Heart left ventricle (tissue), 16 donors: ENCODE measurements around the gene CSNK1E. TPM values are rescaled to one million over a fixed set of nuclear protein-coding genes. Genes with fewer than 3 reads are reported as not detected.

Experiments used
- ATAC-seq, 4 donors: fragments of 200-7000 bp; cut with Tn5 transposase; one replicate each; pipeline ENCODE4 v1.9.1; 2020 to 2022; ENCODE audit warnings: moderate library complexity in 4 of 4, mild to moderate bottlenecking in 3 of 4, moderate number of reproducible peaks in 1 of 4
- DNase-seq, 5 donors: peaks; one replicate each; pipeline ENCODE4 v3.0.0-alpha.2; 2020
- H3K27ac ChIP-seq, 12 donors: fragments of 200-600 bp; sonication (generic) in 4 of 12; one replicate each; pipeline versions ENCODE4 v1.5.0 to v1.8.0; 2016 to 2022; ENCODE audit warnings: mild to moderate bottlenecking in 2 of 12
- H3K27me3 ChIP-seq, 9 donors: fragments of 200-600 bp; sonication (generic) in 2 of 9; one replicate each; pipeline versions ENCODE4 v1.5.1 to v1.8.0; 2016 to 2022; ENCODE audit warnings: mild to moderate bottlenecking in 3 of 9
- H3K36me3 ChIP-seq, 9 donors: fragments of 200-600 bp; sonication (generic) in 2 of 9; one replicate each; pipeline versions ENCODE4 v1.5.0 to v1.8.0; 2018 to 2022; ENCODE audit warnings: mild to moderate bottlenecking in 2 of 9
- H3K4me1 ChIP-seq, 12 donors: fragments of 200-600 bp; sonication (generic) in 4 of 12; one replicate each; pipeline versions ENCODE4 v1.5.0 to v1.8.0; 2016 to 2022; ENCODE audit warnings: mild to moderate bottlenecking in 3 of 12
- H3K4me3 ChIP-seq, 12 donors: fragments of 200-600 bp; sonication (generic) in 4 of 12; one replicate each; pipeline versions ENCODE4 v1.5.0 to v1.8.0; 2017 to 2022; ENCODE audit warnings: mild to moderate bottlenecking in 9 of 12, moderate library complexity in 4 of 12
- H3K9me3 ChIP-seq, 12 donors: fragments of 200-600 bp; sonication (generic) in 4 of 12; one replicate each; pipeline versions ENCODE4 v1.5.0 to v1.8.0; 2016 to 2022; ENCODE audit warnings: mild to moderate bottlenecking in 1 of 12
- POLR2A ChIP-seq, 2 donors: fragments of 450-650 bp; IDR thresholded peaks; one replicate each; pipeline ENCODE4 v1.6.1; 2017; ENCODE audit warnings: antibody characterized with exemption in 2 of 2, mild to moderate bottlenecking in 2 of 2, moderate library complexity in 2 of 2
- WGBS, 4 donors: extraction: QIAGEN DNeasy Blood & Tissue Kit in 2 of 4; methylation state at CpG; one replicate each; pipeline versions ENCODE4 v1.1.5 to v1.1.7; 2013 to 2018; 5-methylcytosine and 5-hydroxymethylcytosine counted together
- intact Hi-C, 10 donors: fragments of 100-400 bp; cut with DNase I; formaldehyde crosslinking; loops; one replicate each; pipeline versions ENCODE4 v1.11.1 to v1.14.2; 2022
- polyA plus RNA-seq, 2 donors: library from polyadenylated mRNA; stranded (reverse); fragments of 200-250 nt; gene quantifications; one replicate each; pipeline ENCODE4 v1.2.3, GENCODE V29; 2013
- total RNA-seq, 9 donors: library from RNA; depleted of rRNA in 2 of 9; stranded (reverse); fragments of >200 nt in 2 of 9; fragmentation: NEBNext Ultra II Directional in 3 of 9; extraction: Animal tissue kit (Norgen Biotek cat#: 25700) in 3 of 9; gene quantifications; one replicate each; pipeline versions ENCODE4 v1.1.0 to v1.2.4, GENCODE V29; 2016 to 2023
- TF ChIP-seq, protein P1 (sequence below), 12 donors: fragments of 200-600 bp; sonication (generic) in 4 of 12; IDR thresholded peaks; one replicate each; pipeline versions ENCODE4 v1.5.0 to v1.8.0; 2018 to 2022; ENCODE audit warnings: antibody characterized with exemption in 12 of 12, mild to moderate bottlenecking in 5 of 12
- donor health status: ischemic (EF 13 %, LVEDD 7.1; RV severe dilation, severe dysfunction).
- donor health status: healthy with polysubstance abuse.
- donor health status: DM: no; HTN: yes; CAD: no.
- donor health status: DM: no; HTN: no; CAD: no.
- donor health status: ischemic (EF 25% LVEDD 6.9; RV normal size, moderate dysfunction).
- donor health status: ischemic (EF 25% LVEDD 5.7; RV mildly dilated, moderate dysfunction).
- donor health status: healthy.
- donor health status: DM: yes; HTN: yes; CAD: no.
- donor health status: ischemic (EF 35%, LVEDD 5.7; RV mildly dilated, moderate dysfunction).
- donor health status: nonischemic (EF 11% LVEDD 7.7; RV severe dilation, severe dysfunction).
- donor health status: DM: yes; HTN: yes; CAD: no.
- donor health status: PGD.
- donor health status: ischemic (EF 29% LVEDD 5.4; RV normal size, mild dysfunction).
- donor health status: nonischemic (EF 23%, LVEDD 6.1; RV moderate dilation, normal function).

Gene CSNK1E
- total and polyA plus RNA-seq, 11 donors = 59.7 to 125 (median 72.6) TPM

DNA sequence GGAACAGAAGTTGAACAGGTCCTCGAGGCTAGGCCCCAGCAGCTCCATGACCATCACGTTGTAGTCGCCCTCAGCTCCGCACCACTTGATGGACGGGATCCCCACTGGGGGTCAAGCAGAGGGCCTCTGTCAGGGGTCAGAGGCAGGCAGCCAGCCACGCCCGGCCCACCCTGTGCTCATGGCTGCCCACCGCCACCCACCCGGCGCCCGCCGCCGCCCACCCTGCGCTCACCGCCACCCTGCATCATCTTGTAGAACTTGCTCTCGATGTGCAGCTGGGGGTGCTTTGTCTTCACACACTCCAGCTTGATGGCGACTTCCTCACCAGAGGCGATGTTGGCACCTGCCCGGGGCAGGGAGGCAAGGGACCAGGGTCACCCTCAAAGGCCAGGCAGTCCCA, 14.3 kb downstream of the CSNK1E start:
- Histone ChIP-seq H3K4me1 (peaks cover 11 to 70% (median 49%) of the 10 kb centered on the region in 12 donors), H3K4me3 (no peak overlapping the region), H3K36me3 (peaks cover 0 to 75% (median 55%) of the 10 kb centered on the region in 9 donors), H3K27ac (peak overlapping the region in 4 of 12 donors; percentile 60 to 100 (median 74)), H3K27me3 (no peaks in the 10 kb centered on the region), H3K9me3 (no peaks in the 10 kb centered on the region)
- intact Hi-C loops = loop anchor here in 1 of 10 donors (10.0 kb wide), 1 partner anchor 52 kb away; no protein-coding TSS in a partner anchor
- WGBS, 4 donors = 80 to 92% (median 92%) methylated on average over 4 to 19 of the region's 19 CpGs; no CpG with 5 or more reads in 1 of the 4 donors
- no peak for TF ChIP-seq POLR2A (IDR thresholded peaks at IDR 0.05)
- TF ChIP-seq, protein P1, sequence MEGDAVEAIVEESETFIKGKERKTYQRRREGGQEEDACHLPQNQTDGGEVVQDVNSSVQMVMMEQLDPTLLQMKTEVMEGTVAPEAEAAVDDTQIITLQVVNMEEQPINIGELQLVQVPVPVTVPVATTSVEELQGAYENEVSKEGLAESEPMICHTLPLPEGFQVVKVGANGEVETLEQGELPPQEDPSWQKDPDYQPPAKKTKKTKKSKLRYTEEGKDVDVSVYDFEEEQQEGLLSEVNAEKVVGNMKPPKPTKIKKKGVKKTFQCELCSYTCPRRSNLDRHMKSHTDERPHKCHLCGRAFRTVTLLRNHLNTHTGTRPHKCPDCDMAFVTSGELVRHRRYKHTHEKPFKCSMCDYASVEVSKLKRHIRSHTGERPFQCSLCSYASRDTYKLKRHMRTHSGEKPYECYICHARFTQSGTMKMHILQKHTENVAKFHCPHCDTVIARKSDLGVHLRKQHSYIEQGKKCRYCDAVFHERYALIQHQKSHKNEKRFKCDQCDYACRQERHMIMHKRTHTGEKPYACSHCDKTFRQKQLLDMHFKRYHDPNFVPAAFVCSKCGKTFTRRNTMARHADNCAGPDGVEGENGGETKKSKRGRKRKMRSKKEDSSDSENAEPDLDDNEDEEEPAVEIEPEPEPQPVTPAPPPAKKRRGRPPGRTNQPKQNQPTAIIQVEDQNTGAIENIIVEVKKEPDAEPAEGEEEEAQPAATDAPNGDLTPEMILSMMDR (IDR thresholded peaks at IDR 0.05) = no peak
- no peak for DNase-seq
- no peak for ATAC-seq

DNA sequence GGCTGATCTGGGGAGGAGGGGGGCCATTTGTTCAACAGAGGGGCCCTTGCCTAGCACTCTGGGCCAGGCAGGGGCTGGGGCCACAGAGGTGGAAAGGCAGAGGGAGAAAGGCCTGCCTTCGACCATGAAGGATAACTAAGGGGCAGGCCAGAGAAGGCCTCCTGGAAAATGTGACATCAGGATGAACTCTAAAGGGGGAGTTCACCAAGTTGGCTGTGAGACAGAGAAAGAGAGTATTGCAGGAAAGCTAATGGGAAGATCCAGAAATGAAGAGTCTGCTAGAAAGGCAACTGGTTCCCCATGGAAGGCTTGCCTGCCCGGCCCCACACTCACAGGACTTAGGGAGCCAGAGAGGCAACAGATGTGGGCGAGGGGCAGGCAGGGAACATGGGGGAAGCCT, 16.3 kb downstream of the CSNK1E start:
- WGBS, 4 donors = 74 to 88% (median 84%) methylated on average over 3 of the region's 3 CpGs

DNA sequence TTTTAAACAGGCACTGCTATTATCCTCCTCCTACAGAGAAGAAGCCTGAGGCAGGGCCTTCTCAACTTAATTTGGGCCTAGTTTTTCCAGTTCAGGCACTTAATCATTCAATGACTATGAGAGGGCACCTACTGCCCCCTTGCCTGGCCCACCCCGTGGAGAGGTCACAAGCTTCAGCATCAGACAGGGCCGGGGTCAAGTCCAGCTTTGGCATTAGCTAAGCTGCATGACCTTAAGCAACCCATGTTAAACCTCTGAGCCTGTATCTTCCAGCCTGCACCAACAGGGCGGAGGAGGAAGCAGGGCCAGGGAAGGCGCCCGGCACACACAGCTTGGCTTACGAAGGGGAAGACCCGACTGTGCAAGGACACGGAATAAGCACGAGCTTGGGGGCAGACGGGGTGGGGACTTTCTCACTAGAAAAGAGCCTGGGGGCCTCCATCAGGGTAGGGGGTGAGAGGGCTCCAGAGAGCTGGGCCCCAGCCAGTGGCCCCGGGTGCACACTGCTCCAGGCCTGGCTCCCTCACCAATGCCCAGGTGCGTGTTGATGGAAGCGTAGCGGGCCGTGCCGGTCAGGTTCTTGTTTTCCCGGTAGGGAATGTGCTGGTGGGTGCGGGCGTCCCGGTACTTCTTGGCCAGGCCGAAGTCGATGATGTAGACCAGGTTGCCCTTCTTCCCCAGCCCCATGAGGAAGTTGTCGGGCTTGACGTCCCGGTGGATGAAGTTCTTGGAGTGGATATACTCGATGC, 16.9 kb downstream of the CSNK1E start:
- no peak for ATAC-seq
- H3K27ac ChIP-seq = peak overlapping the region in 1 of 12 donors; percentile 17
- H3K4me1 ChIP-seq = peaks cover under 1 to 47% (median 25%) of the 10 kb centered on the region in 12 donors
- DNase-seq = no peak
- intact Hi-C loops = loop anchor here in 1 of 10 donors (10.0 kb wide), 1 partner anchor 54 kb away; no protein-coding TSS in a partner anchor
- H3K27me3 ChIP-seq = no peaks in the 10 kb centered on the region
- H3K9me3 ChIP-seq = no peaks in the 10 kb centered on the region
- H3K36me3 ChIP-seq = peaks cover 0 to 92% (median 79%) of the 10 kb centered on the region in 9 donors
- 75 to 87% (median 81%) methylated on average over 17 to 26 of the region's 26 CpGs for WGBS, 4 donors
- H3K4me3 ChIP-seq = no peak overlapping the region
- TF ChIP-seq, protein P1 (IDR thresholded peaks at IDR 0.05) = no peak
- TF ChIP-seq POLR2A (IDR thresholded peaks at IDR 0.05) = no peak

More for the DNA sequence above, 16.3 kb downstream of the CSNK1E start:
- H3K4me1 ChIP-seq = peaks cover 6 to 50% (median 31%) of the 10 kb centered on the region in 12 donors
- H3K27ac ChIP-seq = no peak overlapping the region
- H3K27me3 ChIP-seq = no peaks in the 10 kb centered on the region
- no peak overlapping the region for H3K4me3 ChIP-seq
- ATAC-seq (no peak), DNase-seq (no peak)
- TF ChIP-seq, protein P1 (IDR thresholded peaks at IDR 0.05) = no peak
- no peak for TF ChIP-seq POLR2A (IDR thresholded peaks at IDR 0.05)
- peaks cover 0 to 86% (median 74%) of the 10 kb centered on the region in 9 donors for H3K36me3 ChIP-seq
- intact Hi-C loops = loop anchor here in 1 of 10 donors (10.0 kb wide), 1 partner anchor 54 kb away; no protein-coding TSS in a partner anchor
- H3K9me3 ChIP-seq = no peaks in the 10 kb centered on the region

DNA sequence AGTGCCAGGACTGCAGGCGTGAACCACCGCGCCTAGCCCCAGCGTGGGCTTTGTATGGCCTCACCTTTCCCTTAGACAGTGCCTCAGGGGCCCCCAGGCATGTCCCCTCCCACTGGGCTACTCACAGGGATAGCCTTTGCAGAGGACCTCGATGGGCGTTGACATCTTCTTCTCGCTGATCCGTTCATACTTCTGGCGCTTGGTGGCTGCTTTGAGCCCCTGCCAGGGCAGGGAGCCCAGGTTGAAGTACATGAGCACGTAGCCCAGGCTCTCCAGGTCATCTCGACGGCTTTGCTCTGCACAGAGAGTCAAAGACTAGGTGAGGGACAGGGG, 17.5 kb downstream of the CSNK1E start:
- H3K4me3 ChIP-seq = no peak overlapping the region
- ATAC-seq (peak in 3 of 4 donors; percentile 9 to 29 (median 11)), DNase-seq (no peak)
- TF ChIP-seq, protein P1 (IDR thresholded peaks at IDR 0.05) = no peak
- TF ChIP-seq POLR2A (IDR thresholded peaks at IDR 0.05) = no peak
- H3K36me3 ChIP-seq = peaks cover 0 to 98% (median 86%) of the 10 kb centered on the region in 9 donors
- WGBS, 4 donors = 57 to 77% (median 66%) methylated on average over 11 to 12 of the region's 12 CpGs
- no peaks in the 10 kb centered on the region for H3K27me3 ChIP-seq
- H3K9me3 ChIP-seq = no peaks in the 10 kb centered on the region
- H3K27ac ChIP-seq = peak overlapping the region in 1 of 12 donors; percentile 17
- peaks cover 0 to 41% (median 20%) of the 10 kb centered on the region in 12 donors for H3K4me1 ChIP-seq
- intact Hi-C loops = loop anchor here in 1 of 10 donors (10.0 kb wide), 1 partner anchor 55 kb away; no protein-coding TSS in a partner anchor
